ENCODE results near the gene NDUFS8. TPM values are rescaled to one million over a fixed set of nuclear protein-coding genes. Genes with fewer than 3 reads are reported as not detected.

NDUFS8 gene
- total and polyA plus RNA-seq, 2 of the 13 experiments (the other 11 are each of a cell fraction or from before 2014, with no cell fraction given), result 96.7 to 158 TPM

Small RNAs within 50 kb of the gene (microRNA-seq; reads per million reads assigned to microRNA genes)
- gene MIR4691 (not detected), gene MIR6753 (not detected), gene MIR7113 (1.2 reads per million)

Small RNAs within 50 kb of the gene (small RNA-seq; reads per million reads assigned to genes)
- gene MIR6753 (ENCODE audit: insufficient read depth in 2 of 3, insufficient read length in 3 of 3, low read depth in 2 of 3, low replicate concordance in 1 of 3), result 0 reads per million in 3 experiments

Other genes starting within 250 kb of the NDUFS8 start
- gene UNC93B1, start 26.6 kb upstream of the NDUFS8 start, total RNA-seq (2016; rRNA removed; fragmentation: Illumina TruSeq; extraction: Trizol), result 2.3 and 8.8 TPM in 2 replicates
- 18.9 and 25.3 TPM in 2 replicates for gene UNC93B1, start 26.6 kb upstream of the NDUFS8 start, polyA plus RNA-seq (2011; rRNA removed)
- 4.0 and 4.5 TPM in 2 replicates for gene ALDH3B1, start 20.4 kb upstream of the NDUFS8 start, total RNA-seq (2016; rRNA removed; fragmentation: Illumina TruSeq; extraction: Trizol)
- 5.1 and 6.7 TPM in 2 replicates for gene ALDH3B1, start 20.4 kb upstream of the NDUFS8 start, polyA plus RNA-seq (2011; rRNA removed)
- 9.9 and 48.0 TPM in 2 replicates for gene TCIRG1, start 8.3 kb downstream of the NDUFS8 start, total RNA-seq (2016; rRNA removed; fragmentation: Illumina TruSeq; extraction: Trizol)
- gene TCIRG1, start 8.3 kb downstream of the NDUFS8 start, polyA plus RNA-seq (2011; rRNA removed), result 69.6 and 97.2 TPM in 2 replicates
- 83.6 and 92.7 TPM in 2 replicates for gene CHKA, start 90.7 kb downstream of the NDUFS8 start, total RNA-seq (2016; rRNA removed; fragmentation: Illumina TruSeq; extraction: Trizol)
- 61.1 and 71.6 TPM in 2 replicates for gene CHKA, start 90.7 kb downstream of the NDUFS8 start, polyA plus RNA-seq (2011; rRNA removed)
- gene KMT5B, start 182.6 kb downstream of the NDUFS8 start, total RNA-seq (2016; rRNA removed; fragmentation: Illumina TruSeq; extraction: Trizol), result 23.7 and 32.5 TPM in 2 replicates
- 14.4 and 17.6 TPM in 2 replicates for gene KMT5B, start 182.6 kb downstream of the NDUFS8 start, polyA plus RNA-seq (2011; rRNA removed)
- 50.8 and 55.5 TPM in 2 replicates for gene C11orf24, start 241.3 kb downstream of the NDUFS8 start, total RNA-seq (2016; rRNA removed; fragmentation: Illumina TruSeq; extraction: Trizol)
- gene C11orf24, start 241.3 kb downstream of the NDUFS8 start, polyA plus RNA-seq (2011; rRNA removed), result 52.9 and 62.4 TPM in 2 replicates